Measurements from ENCODE around the gene PDE2A.
A peak's percentile ranks its signal among the peaks of the same experiment; 100 is the strongest.

- TF ChIP-seq, protein P1, sequence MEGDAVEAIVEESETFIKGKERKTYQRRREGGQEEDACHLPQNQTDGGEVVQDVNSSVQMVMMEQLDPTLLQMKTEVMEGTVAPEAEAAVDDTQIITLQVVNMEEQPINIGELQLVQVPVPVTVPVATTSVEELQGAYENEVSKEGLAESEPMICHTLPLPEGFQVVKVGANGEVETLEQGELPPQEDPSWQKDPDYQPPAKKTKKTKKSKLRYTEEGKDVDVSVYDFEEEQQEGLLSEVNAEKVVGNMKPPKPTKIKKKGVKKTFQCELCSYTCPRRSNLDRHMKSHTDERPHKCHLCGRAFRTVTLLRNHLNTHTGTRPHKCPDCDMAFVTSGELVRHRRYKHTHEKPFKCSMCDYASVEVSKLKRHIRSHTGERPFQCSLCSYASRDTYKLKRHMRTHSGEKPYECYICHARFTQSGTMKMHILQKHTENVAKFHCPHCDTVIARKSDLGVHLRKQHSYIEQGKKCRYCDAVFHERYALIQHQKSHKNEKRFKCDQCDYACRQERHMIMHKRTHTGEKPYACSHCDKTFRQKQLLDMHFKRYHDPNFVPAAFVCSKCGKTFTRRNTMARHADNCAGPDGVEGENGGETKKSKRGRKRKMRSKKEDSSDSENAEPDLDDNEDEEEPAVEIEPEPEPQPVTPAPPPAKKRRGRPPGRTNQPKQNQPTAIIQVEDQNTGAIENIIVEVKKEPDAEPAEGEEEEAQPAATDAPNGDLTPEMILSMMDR (IDR thresholded peaks at IDR 0.05; ENCODE audit: insufficient read depth, low read depth, low read length) = no peak
- peak; percentile 65 for TF ChIP-seq EZH2 (IDR thresholded peaks at IDR 0.05; ENCODE audit: insufficient read depth, low read length)
These were observed 2.7 kb upstream of the PDE2A start for GRCh38 chr11:72676861-72677341.

All from astrocyte (in vitro differentiated cells and primary cell).